Stimulated activated CD8-positive, alpha-beta memory T cell treated with anti-CD3 and anti-CD28 coated beads, Interleukin-15, amount 100 ng/mL, for 48 hours (primary cell): Measurements from ENCODE around the gene MPV17.
A peak's percentile ranks its signal among the peaks of the same experiment; 100 is the strongest.
"Not testable (repeated sequence)": the region's sequence is repeated elsewhere in the genome, so short reads cannot be mapped to it uniquely, and the experiment has no call there.

Experiments
- DNase-seq, 2 donors: peaks; one replicate each; pipeline ENCODE4 v3.0.0-alpha.2; 2020; ENCODE audit warnings: low read depth in 2 of 2

Gene MPV17

GRCh38 chr2:27322766-27323595 lies at the start of gene MPV17:
MPV17 (minus strand) TSS chr2:27323097; CDS start chr2:27322517, 580 bp downstream.
- peak; percentile 79 to 81 for DNase-seq

GRCh38 chr2:27370816-27371620 lies 48.1 kb upstream of the MPV17 start:
- no peak for DNase-seq

GRCh38 chr2:27370026-27370815 lies 47.3 kb upstream of the MPV17 start, which contains the start of the genes EIF2B4 and SNX17:
EIF2B4 (minus strand) TSS chr2:27370338; CDS start chr2:27370314, 24 bp downstream.
SNX17 (plus strand) TSS chr2:27370616; CDS start chr2:27370744, 128 bp downstream.
- peak; percentile 99 to 100 for DNase-seq

GRCh38 chr2:27369471-27370025 lies 46.7 kb upstream of the MPV17 start:
- no peak for DNase-seq

GRCh38 chr2:27363933-27364332 lies 41.0 kb upstream of the MPV17 start:
- no peak for DNase-seq

- no peak for DNase-seq
These were observed 40.0 kb upstream of the MPV17 start for GRCh38 chr2:27362678-27363420.

GRCh38 chr2:27356382-27357181 lies 33.7 kb upstream of the MPV17 start, which contains the start of gene GTF3C2:
GTF3C2 (minus strand) TSS chr2:27356764; CDS start chr2:27343554, 13,210 bp downstream.
- DNase-seq = peak; percentile 89 to 90

GRCh38 chr2:27356056-27356381 lies 33.1 kb upstream of the MPV17 start:
- DNase-seq = peak in 1 of 2 donors; percentile 42

GRCh38 chr2:27354597-27354927 lies 31.7 kb upstream of the MPV17 start:
- no peak for DNase-seq

- no peak for DNase-seq
These were observed 31.1 kb upstream of the MPV17 start for GRCh38 chr2:27353762-27354596.

GRCh38 chr2:27353386-27353761 lies 30.5 kb upstream of the MPV17 start:
- not testable (repeated sequence) for DNase-seq

GRCh38 chr2:27351802-27352598 lies 29.1 kb upstream of the MPV17 start:
- DNase-seq = no peak

- no peak for DNase-seq
These were observed 27.3 kb upstream of the MPV17 start for GRCh38 chr2:27350106-27350693.

- DNase-seq = no peak
These were observed 24.7 kb upstream of the MPV17 start for GRCh38 chr2:27347641-27348040.

- DNase-seq = no peak
These were observed 13.3 kb upstream of the MPV17 start for GRCh38 chr2:27336173-27336572.

GRCh38 chr2:27335311-27335710 lies 12.4 kb upstream of the MPV17 start:
- no peak for DNase-seq

GRCh38 chr2:27324720-27325119 lies 1.8 kb upstream of the MPV17 start:
- no peak for DNase-seq
